DMS53 (cell line): ENCODE data around the gene SPDYE11.
"Not testable (repeated sequence)": the region's sequence is repeated elsewhere in the genome, so short reads cannot be mapped to it uniquely, and the experiment has no call there.

Source experiments
- DNase-seq: peaks from one replicate; lab custom pipeline; 2025; lab: John Stamatoyannopoulos, UW

SPDYE11 gene, protein sequence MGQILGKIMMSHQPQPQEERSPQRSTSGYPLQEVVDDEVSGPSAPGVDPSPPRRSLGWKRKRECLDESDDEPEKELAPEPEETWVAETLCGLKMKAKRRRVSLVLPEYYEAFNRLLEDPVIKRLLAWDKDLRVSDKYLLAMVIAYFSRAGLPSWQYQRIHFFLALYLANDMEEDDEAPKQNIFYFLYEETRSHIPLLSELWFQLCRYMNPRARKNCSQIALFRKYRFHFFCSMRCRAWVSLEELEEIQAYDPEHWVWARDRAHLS

DNA sequence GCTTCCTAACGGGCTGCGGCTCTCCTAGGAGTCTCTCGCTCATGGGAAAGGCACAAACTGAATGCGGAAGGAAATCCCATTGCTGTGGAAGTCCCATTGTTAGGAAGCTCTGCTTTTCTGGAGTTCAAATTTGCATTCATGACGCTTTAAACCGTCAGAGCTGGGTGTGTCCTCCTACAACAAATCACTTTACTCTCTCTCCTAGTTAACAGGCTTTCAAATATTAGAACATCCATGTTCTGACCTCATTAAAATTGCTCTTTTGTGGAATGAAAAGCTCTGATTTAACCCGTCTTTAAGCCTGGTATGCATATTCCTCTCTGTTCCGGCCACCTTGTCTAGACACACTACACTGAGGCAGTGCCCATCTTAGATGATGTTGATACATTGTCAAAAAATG, at the start of gene SPDYE11:
TSS of gene SPDYE11 (minus strand) at position 101 of the 400 bp plus-strand sequence. CDS start 1,800 bp downstream, outside the sequence.
- not testable (repeated sequence) for DNase-seq

DNA sequence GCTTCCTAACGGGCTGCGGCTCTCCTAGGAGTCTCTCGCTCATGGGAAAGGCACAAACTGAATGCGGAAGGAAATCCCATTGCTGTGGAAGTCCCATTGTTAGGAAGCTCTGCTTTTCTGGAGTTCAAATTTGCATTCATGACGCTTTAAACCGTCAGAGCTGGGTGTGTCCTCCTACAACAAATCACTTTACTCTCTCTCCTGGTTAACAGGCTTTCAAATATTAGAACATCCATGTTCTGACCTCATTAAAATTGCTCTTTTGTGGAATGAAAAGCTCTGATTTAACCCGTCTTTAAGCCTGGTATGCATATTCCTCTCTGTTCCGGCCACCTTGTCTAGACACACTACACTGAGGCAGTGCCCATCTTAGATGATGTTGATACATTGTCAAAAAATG, 28.2 kb upstream of the SPDYE11 start, which contains the start of gene SPDYE9:
TSS of gene SPDYE9 (minus strand) at position 101 of the 400 bp plus-strand sequence. CDS start 1,800 bp downstream, outside the sequence.
- DNase-seq = not testable (repeated sequence)

DNA sequence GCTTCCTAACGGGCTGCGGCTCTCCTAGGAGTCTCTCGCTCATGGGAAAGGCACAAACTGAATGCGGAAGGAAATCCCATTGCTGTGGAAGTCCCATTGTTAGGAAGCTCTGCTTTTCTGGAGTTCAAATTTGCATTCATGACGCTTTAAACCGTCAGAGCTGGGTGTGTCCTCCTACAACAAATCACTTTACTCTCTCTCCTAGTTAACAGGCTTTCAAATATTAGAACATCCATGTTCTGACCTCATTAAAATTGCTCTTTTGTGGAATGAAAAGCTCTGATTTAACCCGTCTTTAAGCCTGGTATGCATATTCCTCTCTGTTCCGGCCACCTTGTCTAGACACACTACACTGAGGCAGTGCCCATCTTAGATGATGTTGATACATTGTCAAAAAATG, 28.0 kb downstream of the SPDYE11 start, which contains the start of gene SPDYE8:
TSS of gene SPDYE8 (minus strand) at position 101 of the 400 bp plus-strand sequence. CDS start 1,800 bp downstream, outside the sequence.
- not testable (repeated sequence) for DNase-seq

DNA sequence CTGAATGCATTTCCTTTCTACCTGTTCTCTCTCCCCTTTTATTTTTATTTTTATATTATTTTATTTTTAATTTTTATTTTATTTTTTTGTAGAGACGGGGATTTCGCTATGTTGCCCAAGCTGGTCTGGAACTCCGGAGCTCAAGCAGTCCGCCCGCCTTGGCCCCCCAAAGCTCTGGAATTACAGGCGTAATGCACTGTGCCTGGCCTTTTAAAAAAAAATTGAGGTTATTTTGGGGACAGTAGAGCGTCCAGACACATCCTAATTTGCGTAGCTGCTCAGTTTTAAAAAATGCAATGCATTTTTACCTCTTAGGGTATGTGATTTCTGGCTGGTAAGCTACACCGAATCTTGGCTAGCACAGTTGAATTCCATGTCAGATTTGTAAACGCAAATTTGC, 51.2 kb downstream of the SPDYE11 start:
- not testable (repeated sequence) for DNase-seq

DNA sequence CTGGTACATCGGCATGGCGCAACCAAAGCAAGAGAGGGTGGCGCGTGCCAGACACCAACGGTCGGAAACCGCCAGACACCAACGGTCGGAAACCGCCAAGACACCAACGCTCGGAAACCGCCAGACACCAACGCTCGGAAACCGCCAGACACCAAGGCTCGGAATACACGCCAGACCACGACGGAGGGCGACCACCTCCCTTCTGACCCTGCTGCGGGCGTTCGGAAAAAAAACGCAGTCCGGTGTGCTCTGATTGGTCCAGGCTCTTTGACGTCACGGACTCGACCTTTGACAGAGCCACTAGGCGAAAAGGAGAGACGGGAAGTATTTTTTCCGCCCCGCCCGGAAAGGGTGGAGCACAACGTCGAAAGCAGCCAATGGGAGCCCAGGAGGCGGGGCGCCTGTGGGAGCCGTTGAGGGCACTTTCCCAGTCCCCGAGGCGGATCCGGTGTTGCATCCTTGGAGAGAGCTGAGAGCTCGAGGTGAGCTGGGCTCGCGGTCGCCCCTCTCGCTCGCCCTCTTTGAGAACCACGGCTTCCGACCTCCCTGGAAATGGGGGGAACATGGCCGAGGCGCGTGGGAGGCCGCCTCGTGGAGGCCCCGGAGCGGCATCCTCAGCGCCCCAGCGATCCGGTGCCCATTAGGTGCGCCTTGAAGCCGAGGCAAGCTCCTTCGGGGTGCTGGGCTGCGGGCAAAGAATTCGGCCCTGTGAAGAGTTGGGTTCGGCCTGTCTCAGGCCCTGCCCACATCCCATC, 51.8 kb downstream of the SPDYE11 start:
- not testable (repeated sequence) for DNase-seq

DNA sequence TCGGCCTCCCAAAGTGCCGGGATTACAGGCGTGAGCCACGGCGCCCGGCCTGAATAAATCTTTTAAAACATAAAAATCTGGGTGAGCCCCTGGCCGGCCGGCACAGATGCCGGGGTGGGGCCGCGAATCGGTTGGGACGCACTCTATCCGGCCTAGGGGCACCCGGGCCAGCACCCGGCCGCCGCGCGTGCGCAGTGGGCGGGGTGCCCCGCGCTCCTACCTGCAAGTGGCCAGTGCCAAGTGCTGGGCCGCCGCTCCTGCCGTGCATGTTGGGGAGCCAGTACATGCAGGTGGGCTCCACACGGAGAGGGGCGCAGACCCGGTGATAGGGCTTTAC, 52.4 kb downstream of the SPDYE11 start:
- not testable (repeated sequence) for DNase-seq

DNA sequence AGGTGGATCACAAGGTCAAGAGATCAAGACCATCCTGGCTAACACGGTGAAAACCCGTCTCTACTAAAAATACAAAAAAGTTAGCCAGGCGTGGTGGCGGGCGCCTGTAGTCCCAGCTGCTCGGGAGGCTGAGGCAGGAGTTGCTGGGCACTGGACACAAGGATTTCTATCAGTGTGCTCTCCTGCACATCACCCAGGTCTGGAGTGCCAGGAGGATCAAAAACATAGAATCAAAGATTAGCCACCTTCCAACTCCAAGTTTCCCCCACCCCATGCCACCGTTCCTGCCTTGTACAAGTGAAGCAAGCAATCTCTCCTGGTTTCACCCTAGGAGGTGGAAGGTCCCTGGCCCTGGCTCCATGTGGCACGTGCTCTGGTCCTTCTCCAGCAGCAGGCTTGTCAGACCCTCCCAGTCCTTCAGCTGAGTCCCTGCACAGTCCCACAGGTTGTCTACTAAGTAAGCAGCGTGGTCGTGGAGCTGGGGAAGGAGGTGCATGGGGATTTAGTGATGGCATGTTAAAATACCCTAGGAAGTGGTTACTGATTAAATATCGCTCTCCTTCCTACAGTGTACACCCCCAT, 59.7 kb downstream of the SPDYE11 start:
- DNase-seq = not testable (repeated sequence)
